CD14-positive monocyte (primary cell): ENCODE data around the gene THSD7B. TPM values are rescaled to one million over a fixed set of nuclear protein-coding genes. Genes with fewer than 3 reads are reported as not detected.

Source experiments
- DNase-seq, 3 donors: peaks; one replicate each; pipeline ENCODE4 v3.0.0-alpha.2; 2011 to 2022
- H2AFZ ChIP-seq: 2 replicates; pipeline ENCODE4 v1.6.0; 2012; ENCODE audit warnings: mild to moderate bottlenecking, low read depth, low read length, inconsistent platforms; ENCODE audit not compliant: insufficient read depth, poor library complexity, severe bottlenecking
- H3K27ac ChIP-seq, 2 donors: 1 replicate in 1 of 2; 2 replicates in 1 of 2; pipeline ENCODE4 v1.5.1; 2012 to 2013; ENCODE audit warnings: low read length in 2 of 2, control low read depth in 1 of 2, inconsistent platforms in 1 of 2, low read depth in 1 of 2, mild to moderate bottlenecking in 1 of 2
- H3K27me3 ChIP-seq, 2 donors: one replicate each; pipeline versions ENCODE4 v1.6.0 to v1.6.1; 2011 to 2013; ENCODE audit warnings: low read length in 2 of 2; ENCODE audit not compliant: control insufficient read depth in 2 of 2, insufficient read depth in 2 of 2
- H3K36me3 ChIP-seq, 2 donors: replicated peaks in 1 of 2; 1 replicate in 1 of 2; 2 replicates in 1 of 2; pipeline versions ENCODE4 v1.5.1 to v1.6.1; 2012 to 2013; ENCODE audit warnings: low read length in 2 of 2, control low read depth in 1 of 2, inconsistent platforms in 1 of 2, mild to moderate bottlenecking in 1 of 2; ENCODE audit not compliant: insufficient read depth in 2 of 2, control insufficient read depth in 1 of 2
- H3K4me1 ChIP-seq, 2 donors: 1 replicate in 1 of 2; 2 replicates in 1 of 2; pipeline versions ENCODE4 v1.5.1 to v1.6.1; 2012 to 2013; ENCODE audit warnings: low read length in 2 of 2, control low read depth in 1 of 2, inconsistent platforms in 1 of 2, mild to moderate bottlenecking in 1 of 2, moderate library complexity in 1 of 2; ENCODE audit not compliant: insufficient read depth in 2 of 2, control insufficient read depth in 1 of 2
- H3K4me2 ChIP-seq: replicated peaks from 2 replicates; pipeline ENCODE3; 2012; ENCODE audit warnings: low read length, moderate library complexity, mild to moderate bottlenecking; ENCODE audit not compliant: poor library complexity, severe bottlenecking; ENCODE audit errors: extremely low read depth
- H3K4me3 ChIP-seq, 3 experiments: fragments of 200-600 bp in 1 of 3; sonication (generic) in 1 of 3; replicated peaks in 1 of 3; 1 replicate in 2 of 3; 2 replicates in 1 of 3; pipeline ENCODE4 v1.5.1; 2011 to 2013; ENCODE audit warnings: low read length in 3 of 3, mild to moderate bottlenecking in 3 of 3, control low read depth in 2 of 3, low read depth in 2 of 3, inconsistent platforms in 1 of 3, moderate library complexity in 1 of 3
- H3K79me2 ChIP-seq: 2 replicates; pipeline ENCODE4 v1.6.0; 2012; ENCODE audit warnings: mild to moderate bottlenecking, control low read depth, inconsistent platforms, low read length, moderate library complexity; ENCODE audit not compliant: insufficient read depth
- H3K9ac ChIP-seq: 2 replicates; pipeline ENCODE4 v1.6.0; 2017; ENCODE audit warnings: low read length, mild to moderate bottlenecking; ENCODE audit not compliant: insufficient read depth, poor library complexity, severe bottlenecking
- H3K9me3 ChIP-seq, 2 donors: replicated peaks in 1 of 2; 1 replicate in 1 of 2; 2 replicates in 1 of 2; pipeline versions ENCODE4 v1.5.1 to v1.6.1; 2012 to 2013; ENCODE audit warnings: low read length in 2 of 2, control low read depth in 1 of 2; ENCODE audit not compliant: control insufficient read depth in 1 of 2, insufficient read depth in 1 of 2
- H4K20me1 ChIP-seq: 2 replicates; pipeline ENCODE4 v1.6.0; 2012; ENCODE audit warnings: mild to moderate bottlenecking, low read length, control low read depth, moderate library complexity; ENCODE audit not compliant: insufficient read depth
- H3K27ac Mint-ChIP-seq, 7 donors: one replicate each; pipeline ENCODE4 v1.8.0; 2020; ENCODE audit warnings: mild to moderate bottlenecking in 7 of 7, mixed read lengths in 7 of 7, moderate library complexity in 6 of 7, inconsistent platforms in 2 of 7
- H3K27me3 Mint-ChIP-seq, 3 donors: one replicate each; pipeline ENCODE4 v1.8.0; 2021 to 2022; ENCODE audit warnings: low read depth in 3 of 3, mild to moderate bottlenecking in 3 of 3, mixed read lengths in 3 of 3, moderate library complexity in 3 of 3, inconsistent platforms in 1 of 3
- H3K36me3 Mint-ChIP-seq, 2 donors: one replicate each; pipeline ENCODE4 v1.8.0; 2020; ENCODE audit warnings: mixed read lengths in 2 of 2, inconsistent platforms in 1 of 2, mild to moderate bottlenecking in 1 of 2
- H3K4me1 Mint-ChIP-seq: one replicate; pipeline ENCODE4 v1.8.0; 2020; ENCODE audit warnings: mild to moderate bottlenecking, mixed read lengths
- H3K4me3 Mint-ChIP-seq, 2 donors: one replicate each; pipeline ENCODE4 v1.8.0; 2020; ENCODE audit warnings: mild to moderate bottlenecking in 2 of 2, mixed read lengths in 2 of 2, moderate library complexity in 1 of 2
- H3K9me3 Mint-ChIP-seq, 7 donors: one replicate each; pipeline ENCODE4 v1.8.0; 2020 to 2022; ENCODE audit warnings: mixed read lengths in 7 of 7, mild to moderate bottlenecking in 6 of 7, moderate library complexity in 6 of 7, inconsistent platforms in 2 of 7
- WGBS: methylation state at CpG from one replicate; pipeline ENCODE4 v1.1.5; 2013; ENCODE audit warnings: missing lambda C conversion rate; ENCODE audit not compliant: insufficient coverage; 5-methylcytosine and 5-hydroxymethylcytosine counted together
- intact Hi-C, 2 donors: fragments of 100-400 bp; cut with micrococcal nuclease; formaldehyde crosslinking; loops; one replicate each; pipeline versions ENCODE4 v1.15.0 to v1.15.1; 2023
- polyA plus RNA-seq, 3 donors: library from polyadenylated mRNA; depleted of rRNA in 1 of 3; unstranded in 2 of 3; stranded (reverse) in 1 of 3; fragments of 300-500 nt in 2 of 3; fragments of >200 nt in 1 of 3; fragmentation: Illumina TruSeq in 2 of 3; gene quantifications; 1 replicate in 2 of 3; 2 replicates in 1 of 3; pipeline ENCODE4 v1.2.3, GENCODE V29; 2012 to 2021
- TF ChIP-seq, protein P1 (sequence below): fragments of 200-600 bp; IDR thresholded peaks from one replicate; pipeline ENCODE4 v1.8.0; 2022; ENCODE audit warnings: antibody characterized with exemption, mild to moderate bottlenecking

Gene THSD7B
- polyA plus RNA-seq, 3 donors = not detected

- no peak overlapping the region for H3K4me3 Mint-ChIP-seq
- H3K27ac Mint-ChIP-seq = no peak overlapping the region
- intact Hi-C loops = no loop called here
Measured at GRCh38 chr2:137161250-137161649, 395.9 kb downstream of the THSD7B start.

DNA sequence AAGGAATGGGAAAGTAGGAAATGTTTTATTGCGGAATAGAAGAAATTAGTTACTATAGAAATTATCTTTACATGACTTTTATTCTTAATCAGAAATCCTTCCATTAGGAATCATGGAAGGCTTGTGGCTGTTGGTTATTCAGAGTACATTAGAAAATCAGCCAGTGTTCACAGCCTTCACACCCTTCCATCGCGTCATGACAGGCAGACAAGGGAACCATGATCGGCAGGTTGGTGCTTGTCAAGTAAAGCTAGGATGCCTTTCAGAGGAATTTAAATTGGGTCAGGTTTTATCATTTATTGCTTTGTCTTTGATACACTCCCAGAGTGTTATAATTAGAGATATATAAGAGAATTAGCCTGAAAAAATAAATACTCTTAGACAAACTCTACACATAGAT lies 400.6 kb downstream of the THSD7B start:
- TF ChIP-seq, protein P1, sequence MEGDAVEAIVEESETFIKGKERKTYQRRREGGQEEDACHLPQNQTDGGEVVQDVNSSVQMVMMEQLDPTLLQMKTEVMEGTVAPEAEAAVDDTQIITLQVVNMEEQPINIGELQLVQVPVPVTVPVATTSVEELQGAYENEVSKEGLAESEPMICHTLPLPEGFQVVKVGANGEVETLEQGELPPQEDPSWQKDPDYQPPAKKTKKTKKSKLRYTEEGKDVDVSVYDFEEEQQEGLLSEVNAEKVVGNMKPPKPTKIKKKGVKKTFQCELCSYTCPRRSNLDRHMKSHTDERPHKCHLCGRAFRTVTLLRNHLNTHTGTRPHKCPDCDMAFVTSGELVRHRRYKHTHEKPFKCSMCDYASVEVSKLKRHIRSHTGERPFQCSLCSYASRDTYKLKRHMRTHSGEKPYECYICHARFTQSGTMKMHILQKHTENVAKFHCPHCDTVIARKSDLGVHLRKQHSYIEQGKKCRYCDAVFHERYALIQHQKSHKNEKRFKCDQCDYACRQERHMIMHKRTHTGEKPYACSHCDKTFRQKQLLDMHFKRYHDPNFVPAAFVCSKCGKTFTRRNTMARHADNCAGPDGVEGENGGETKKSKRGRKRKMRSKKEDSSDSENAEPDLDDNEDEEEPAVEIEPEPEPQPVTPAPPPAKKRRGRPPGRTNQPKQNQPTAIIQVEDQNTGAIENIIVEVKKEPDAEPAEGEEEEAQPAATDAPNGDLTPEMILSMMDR = no peak
- no peak for DNase-seq
- WGBS = no CpG with 5 or more reads among the region's 4 CpGs
- Histone ChIP-seq H3K27ac (no peak overlapping the region), H3K9me3 (no peaks in the 10 kb centered on the region), H3K4me1 (no peaks in the 10 kb centered on the region), H3K36me3 (no peaks in the 10 kb centered on the region), H3K27me3 (no peaks in the 10 kb centered on the region), H2AFZ (no peak overlapping the region), H4K20me1 (no peaks in the 10 kb centered on the region), H3K4me3 (no peak overlapping the region), H3K79me2 (no peaks in the 10 kb centered on the region), H3K4me2 (no peak overlapping the region), H3K9ac (no peak overlapping the region)
- intact Hi-C loops = no loop called here
- Mint-ChIP-seq H3K27me3 (peaks cover 2 to 6% (median 3%) of the 10 kb centered on the region in 3 donors), H3K4me1 (no peaks in the 10 kb centered on the region), H3K9me3 (peaks cover 2 to 8% (median 4%) of the 10 kb centered on the region in 7 donors), H3K4me3 (no peak overlapping the region), H3K36me3 (no peaks in the 10 kb centered on the region), H3K27ac (no peak overlapping the region)

More at GRCh38 chr2:137161250-137161649, 395.9 kb downstream of the THSD7B start:
- TF ChIP-seq, protein P1 = no peak
- Histone ChIP-seq H3K9me3 (no peaks in the 10 kb centered on the region), H3K4me3 (no peak overlapping the region), H2AFZ (no peak overlapping the region), H3K4me1 (no peaks in the 10 kb centered on the region), H3K79me2 (no peaks in the 10 kb centered on the region), H3K27me3 (no peaks in the 10 kb centered on the region), H3K27ac (no peak overlapping the region), H4K20me1 (no peaks in the 10 kb centered on the region), H3K9ac (no peak overlapping the region), H3K4me2 (no peak overlapping the region), H3K36me3 (no peaks in the 10 kb centered on the region)
- Mint-ChIP-seq H3K4me1 (no peaks in the 10 kb centered on the region), H3K27me3 (peaks cover 3 to 5% (median 3%) of the 10 kb centered on the region in 3 donors), H3K36me3 (no peaks in the 10 kb centered on the region), H3K9me3 (peaks cover 3 to 12% (median 4%) of the 10 kb centered on the region in 7 donors)
- DNase-seq = no peak
